Renal cortical epithelial cell (primary cell): ENCODE data around the gene ACKR2. TPM values are rescaled to one million over a fixed set of nuclear protein-coding genes. Genes with fewer than 3 reads are reported as not detected.

Source experiments
- DNase-seq: peaks from one replicate; pipeline ENCODE4 v3.0.0-alpha.2; 2011; ENCODE audit warnings: low read depth
- total RNA-seq: library from RNA; depleted of rRNA; stranded (reverse); fragments of >200 nt; gene quantifications from 2 replicates; pipeline ENCODE4 v1.2.3, GENCODE V29; 2014

Gene ACKR2, protein sequence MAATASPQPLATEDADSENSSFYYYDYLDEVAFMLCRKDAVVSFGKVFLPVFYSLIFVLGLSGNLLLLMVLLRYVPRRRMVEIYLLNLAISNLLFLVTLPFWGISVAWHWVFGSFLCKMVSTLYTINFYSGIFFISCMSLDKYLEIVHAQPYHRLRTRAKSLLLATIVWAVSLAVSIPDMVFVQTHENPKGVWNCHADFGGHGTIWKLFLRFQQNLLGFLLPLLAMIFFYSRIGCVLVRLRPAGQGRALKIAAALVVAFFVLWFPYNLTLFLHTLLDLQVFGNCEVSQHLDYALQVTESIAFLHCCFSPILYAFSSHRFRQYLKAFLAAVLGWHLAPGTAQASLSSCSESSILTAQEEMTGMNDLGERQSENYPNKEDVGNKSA
- 2.9 and 16.8 TPM in 2 replicates for total RNA-seq

- DNase-seq = no peak
Measured at GRCh38 chr3:42809202-42809601, at the start of gene ACKR2. ACKR2 (plus strand) TSS chr3:42809445; CDS start chr3:42864503, 55,058 bp downstream.

- DNase-seq = no peak
Measured at GRCh38 chr3:42762046-42762724, 47.1 kb upstream of the ACKR2 start.

- no peak for DNase-seq
Measured at GRCh38 chr3:42763021-42763420, 46.2 kb upstream of the ACKR2 start.

- no peak for DNase-seq
Measured at GRCh38 chr3:42764115-42764514, 45.1 kb upstream of the ACKR2 start.

DNA sequence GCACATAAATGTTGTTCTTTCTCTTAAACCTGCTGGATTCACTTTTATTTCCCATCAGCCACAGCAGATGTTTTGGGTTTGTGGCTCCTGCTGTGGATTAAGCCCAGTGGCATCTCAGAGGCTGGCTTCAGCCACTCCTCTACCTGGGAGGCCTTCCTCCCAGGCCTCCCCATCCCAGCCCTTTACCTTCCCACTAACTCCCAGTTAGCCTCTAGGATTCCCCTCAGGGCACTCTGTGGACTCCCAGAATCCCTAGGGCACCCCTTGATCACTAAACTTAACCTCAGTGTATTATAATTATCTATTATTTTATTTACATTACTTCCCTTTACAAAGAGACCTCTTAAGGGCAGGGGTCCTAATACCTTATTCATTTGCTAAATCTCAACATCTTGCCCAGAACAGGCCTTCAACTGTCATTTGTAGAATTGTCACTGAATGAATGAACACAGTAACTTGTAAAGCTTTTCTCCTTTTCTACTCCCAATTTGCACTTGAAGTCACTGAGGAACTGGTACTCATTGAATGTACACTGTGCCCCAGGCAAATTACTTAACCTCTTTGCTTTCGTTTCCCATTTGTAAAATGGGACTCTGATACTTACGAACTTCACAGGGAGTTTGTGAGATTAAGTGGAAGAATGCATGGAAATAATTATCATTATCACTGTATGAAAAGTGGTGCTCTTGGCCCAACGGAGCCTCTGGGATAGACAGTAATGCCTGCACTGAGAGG lies 44.5 kb upstream of the ACKR2 start:
- DNase-seq = no peak

- DNase-seq = no peak
Measured at GRCh38 chr3:42769477-42770131, 39.6 kb upstream of the ACKR2 start.

DNA sequence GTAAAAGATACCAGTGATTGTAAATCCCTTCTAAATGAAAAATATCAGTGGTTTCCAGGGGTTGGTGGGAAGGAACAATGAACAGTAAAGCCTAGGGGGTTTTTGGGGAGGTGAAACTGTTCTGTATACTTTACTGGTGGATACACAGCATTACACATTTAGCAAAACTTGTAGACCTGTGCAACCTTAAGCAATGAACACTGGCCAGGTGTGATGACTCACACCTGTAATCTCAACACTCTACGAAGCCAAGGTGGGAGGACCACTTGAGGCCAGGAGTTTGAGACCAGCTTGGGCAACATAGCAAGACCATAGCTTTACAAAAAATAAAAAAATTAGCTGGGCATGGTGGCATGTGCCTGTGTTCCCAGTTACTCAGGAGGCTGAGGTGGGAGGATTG lies 38.0 kb upstream of the ACKR2 start:
- DNase-seq = no peak

- peak; percentile 77 for DNase-seq
Measured at GRCh38 chr3:42772670-42773408, 36.4 kb upstream of the ACKR2 start, which contains the start of gene CCDC13. CCDC13 (minus strand) TSS chr3:42773253; CDS start chr3:42758345, 14,908 bp downstream.

DNA sequence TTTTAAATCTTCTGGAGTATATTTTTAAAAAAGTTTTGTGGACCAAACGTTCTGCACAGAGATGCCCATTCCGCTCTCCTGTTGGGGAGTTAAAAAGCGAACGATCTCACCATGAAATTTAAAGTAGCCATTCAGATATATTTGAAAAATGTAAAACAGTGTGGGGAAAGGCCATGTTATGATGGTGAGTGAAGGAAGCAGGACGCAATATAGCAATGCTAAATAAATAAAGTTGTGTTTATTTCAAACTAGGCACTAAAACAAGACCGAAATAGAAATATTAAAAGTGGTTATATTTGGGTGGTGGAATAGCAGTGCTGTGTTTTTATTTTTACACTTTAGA lies 35.9 kb upstream of the ACKR2 start:
- DNase-seq = no peak

- DNase-seq = peak; percentile 76
Measured at GRCh38 chr3:42778644-42779043, 30.6 kb upstream of the ACKR2 start.

- peak; percentile 84 for DNase-seq
Measured at GRCh38 chr3:42780398-42780797, 28.8 kb upstream of the ACKR2 start.

- peak; percentile 81 for DNase-seq
Measured at GRCh38 chr3:42780892-42781700, 28.1 kb upstream of the ACKR2 start.

DNA sequence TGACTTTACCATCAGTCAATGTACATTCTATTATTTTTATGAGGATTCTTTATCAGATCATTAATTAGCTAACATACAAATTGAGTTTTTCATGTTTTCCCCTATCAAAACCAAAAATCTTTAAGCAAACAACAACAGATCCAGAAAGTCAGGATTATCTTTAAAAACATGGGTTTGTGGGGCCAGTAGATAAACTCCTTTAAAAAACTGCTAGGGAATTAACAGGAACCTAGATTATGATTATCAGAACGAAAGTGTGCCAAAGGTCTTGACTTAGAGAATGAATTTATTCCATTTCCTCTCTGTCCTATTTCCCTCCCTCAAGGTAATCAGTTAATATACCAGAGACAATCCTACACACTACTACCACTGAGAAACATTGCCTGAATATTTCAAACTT lies 23.0 kb upstream of the ACKR2 start:
- DNase-seq = no peak

GRCh38 chr3:42786631-42787030 lies 22.6 kb upstream of the ACKR2 start:
- DNase-seq = no peak

GRCh38 chr3:42790714-42791229 lies 18.5 kb upstream of the ACKR2 start:
- no peak for DNase-seq

DNA sequence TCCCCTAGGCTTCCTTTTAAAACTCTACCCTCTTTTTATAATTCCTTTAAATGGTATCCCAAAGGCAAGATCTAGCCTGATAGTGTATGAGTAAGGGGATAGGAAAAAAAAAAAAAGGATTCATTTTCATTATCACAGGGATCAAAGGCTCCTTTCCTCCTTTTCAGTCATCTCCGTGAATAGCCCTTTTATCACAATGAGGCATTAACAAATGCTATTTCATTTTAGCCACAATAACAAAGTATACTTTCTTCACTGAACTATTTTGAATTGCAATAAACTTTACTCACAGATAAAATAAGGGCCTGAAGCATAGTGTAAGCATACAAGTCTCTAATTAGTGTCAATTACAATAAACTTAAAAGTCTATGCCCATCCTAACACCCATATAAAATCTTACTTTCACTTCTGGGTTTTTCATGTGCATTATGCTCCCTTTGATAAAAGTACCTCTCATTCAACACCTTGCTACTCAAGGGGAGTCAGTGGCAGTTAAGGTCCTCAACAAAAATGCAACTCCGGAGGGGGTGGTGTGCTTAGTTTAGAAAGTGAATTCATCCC lies 13.5 kb upstream of the ACKR2 start:
- no peak for DNase-seq

GRCh38 chr3:42796332-42796885 lies 12.8 kb upstream of the ACKR2 start:
- no peak for DNase-seq

- DNase-seq = no peak
Measured at GRCh38 chr3:42799376-42799775, 9.9 kb upstream of the ACKR2 start.

DNA sequence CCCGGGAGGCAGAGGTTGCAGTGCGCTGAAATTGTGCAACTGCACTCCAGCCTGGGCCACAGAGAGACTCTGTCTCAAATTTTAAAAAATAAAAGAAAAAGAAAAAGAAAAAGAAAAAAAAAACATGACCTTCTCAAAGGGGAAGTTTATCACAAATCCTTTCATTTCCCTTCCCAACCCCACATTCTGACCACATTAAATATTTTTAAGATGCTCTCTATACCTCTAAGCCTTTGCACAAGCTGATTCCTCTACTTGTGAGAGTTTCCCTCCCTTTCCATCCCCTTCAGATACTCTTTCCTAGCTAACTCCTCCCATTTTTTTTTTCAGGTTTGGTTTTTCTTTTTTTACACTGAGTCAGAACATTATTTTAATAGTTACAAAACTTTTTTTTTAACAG lies 9.0 kb upstream of the ACKR2 start:
- no peak for DNase-seq
